SU-DHL-6 (cell line): ENCODE data around the gene CDK10.

Experiments used
- EZH2phosphoT487 ChIP-seq: fragments of 200-600 bp; sonication (generic), shearing (Covaris generic); conservative IDR thresholded peaks from 2 replicates; pipeline ENCODE4 v1.6.1; 2018; ENCODE audit warnings: mild to moderate bottlenecking, antibody characterized with exemption, low read length, moderate library complexity, mixed read lengths
- TF ChIP-seq, protein P1 (sequence below): fragments of 200-600 bp; sonication (generic); IDR thresholded peaks from one replicate; pipeline ENCODE4 v1.5.1; 2017; ENCODE audit warnings: antibody characterized with exemption, mild to moderate bottlenecking, low read length, moderate library complexity; ENCODE audit not compliant: insufficient read depth, poor library complexity, severe bottlenecking

DNA sequence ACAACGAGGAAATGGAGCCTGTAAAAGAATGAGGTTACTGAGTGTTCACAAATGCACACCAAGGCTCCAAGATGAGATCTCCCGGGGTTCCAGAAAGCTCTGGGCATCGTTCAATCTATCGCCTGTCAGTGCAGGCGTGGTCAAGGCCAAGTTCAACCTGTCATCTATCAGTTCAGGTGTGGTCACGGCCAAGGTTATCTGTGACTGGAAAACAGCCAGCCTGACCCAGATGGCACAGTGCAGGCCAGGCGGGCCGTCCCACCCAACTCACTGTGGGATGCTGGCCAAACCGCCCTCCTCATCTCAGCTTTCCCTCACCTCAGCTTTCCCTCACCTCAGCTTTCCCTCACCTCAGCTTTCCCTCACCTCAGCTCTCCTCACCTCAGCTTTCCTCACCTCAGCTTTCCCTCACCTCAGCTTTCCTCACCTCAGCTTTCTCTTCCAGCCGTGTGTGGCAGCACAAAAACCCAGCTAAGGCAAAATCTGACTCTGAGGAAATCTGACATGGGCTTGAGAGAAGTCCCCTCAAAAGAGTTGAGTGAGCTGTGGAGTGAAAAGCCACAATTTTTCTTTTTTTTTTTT is 31.3 kb upstream of the CDK10 start:
- TF ChIP-seq, protein P1, sequence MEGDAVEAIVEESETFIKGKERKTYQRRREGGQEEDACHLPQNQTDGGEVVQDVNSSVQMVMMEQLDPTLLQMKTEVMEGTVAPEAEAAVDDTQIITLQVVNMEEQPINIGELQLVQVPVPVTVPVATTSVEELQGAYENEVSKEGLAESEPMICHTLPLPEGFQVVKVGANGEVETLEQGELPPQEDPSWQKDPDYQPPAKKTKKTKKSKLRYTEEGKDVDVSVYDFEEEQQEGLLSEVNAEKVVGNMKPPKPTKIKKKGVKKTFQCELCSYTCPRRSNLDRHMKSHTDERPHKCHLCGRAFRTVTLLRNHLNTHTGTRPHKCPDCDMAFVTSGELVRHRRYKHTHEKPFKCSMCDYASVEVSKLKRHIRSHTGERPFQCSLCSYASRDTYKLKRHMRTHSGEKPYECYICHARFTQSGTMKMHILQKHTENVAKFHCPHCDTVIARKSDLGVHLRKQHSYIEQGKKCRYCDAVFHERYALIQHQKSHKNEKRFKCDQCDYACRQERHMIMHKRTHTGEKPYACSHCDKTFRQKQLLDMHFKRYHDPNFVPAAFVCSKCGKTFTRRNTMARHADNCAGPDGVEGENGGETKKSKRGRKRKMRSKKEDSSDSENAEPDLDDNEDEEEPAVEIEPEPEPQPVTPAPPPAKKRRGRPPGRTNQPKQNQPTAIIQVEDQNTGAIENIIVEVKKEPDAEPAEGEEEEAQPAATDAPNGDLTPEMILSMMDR, result no peak
- TF ChIP-seq EZH2phosphoT487, result no peak
